ENCODE data around the gene ZSCAN2.
"Not testable (repeated sequence)": the region's sequence is repeated elsewhere in the genome, so short reads cannot be mapped to it uniquely, and the experiment has no call there.

The ZSCAN2 gene

GRCh38 chr15:84600687-84601554 lies at the start of gene ZSCAN2:
TSS of gene ZSCAN2 (plus strand) at chr15:84601009. CDS start at chr15:84603928, 2,919 bp downstream.
- peak; percentile 57 to 90 for DNase-seq

DNA sequence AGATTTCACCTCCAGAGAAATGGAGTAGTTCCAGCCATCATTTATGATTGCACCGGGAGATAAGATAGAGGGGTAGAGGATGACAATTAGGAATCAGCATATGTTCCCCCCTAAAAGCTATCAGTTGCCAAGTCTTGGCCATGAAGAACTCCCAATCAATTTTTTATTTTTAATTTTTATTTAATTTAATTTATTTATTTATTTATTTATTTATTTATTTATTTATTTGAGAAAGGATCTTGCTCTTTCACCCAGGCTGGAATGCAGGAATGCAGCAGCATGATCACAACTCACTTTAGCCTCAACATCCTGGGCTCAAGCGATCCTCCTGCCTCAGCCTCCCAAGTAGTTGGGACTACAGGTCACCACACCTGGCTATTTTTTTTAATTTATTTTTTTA lies 49.2 kb upstream of the ZSCAN2 start:
- not testable (repeated sequence) for DNase-seq

- no peak for DNase-seq
These were observed 47.9 kb upstream of the ZSCAN2 start for GRCh38 chr15:84552896-84553295.

DNA sequence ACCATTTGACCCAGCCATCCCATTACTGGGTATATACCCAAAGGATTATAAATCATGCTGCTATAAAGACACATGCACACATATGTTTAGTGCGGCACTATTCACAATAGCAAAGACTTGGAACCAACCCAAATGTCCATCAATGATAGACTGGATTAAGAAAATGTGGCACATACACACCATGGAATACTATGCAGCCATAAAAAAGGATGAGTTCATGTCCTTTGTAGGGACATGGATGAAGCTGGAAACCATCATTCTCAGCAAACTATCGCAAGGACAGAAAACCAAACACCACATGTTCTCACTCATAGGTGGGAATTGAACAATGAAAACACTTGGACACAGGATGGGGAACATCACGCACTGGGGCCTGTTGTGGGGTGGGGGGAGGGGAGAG lies 44.1 kb upstream of the ZSCAN2 start:
- DNase-seq: not testable (repeated sequence)

GRCh38 chr15:84568021-84568420 lies 32.8 kb upstream of the ZSCAN2 start:
- not testable (repeated sequence) for DNase-seq

DNA sequence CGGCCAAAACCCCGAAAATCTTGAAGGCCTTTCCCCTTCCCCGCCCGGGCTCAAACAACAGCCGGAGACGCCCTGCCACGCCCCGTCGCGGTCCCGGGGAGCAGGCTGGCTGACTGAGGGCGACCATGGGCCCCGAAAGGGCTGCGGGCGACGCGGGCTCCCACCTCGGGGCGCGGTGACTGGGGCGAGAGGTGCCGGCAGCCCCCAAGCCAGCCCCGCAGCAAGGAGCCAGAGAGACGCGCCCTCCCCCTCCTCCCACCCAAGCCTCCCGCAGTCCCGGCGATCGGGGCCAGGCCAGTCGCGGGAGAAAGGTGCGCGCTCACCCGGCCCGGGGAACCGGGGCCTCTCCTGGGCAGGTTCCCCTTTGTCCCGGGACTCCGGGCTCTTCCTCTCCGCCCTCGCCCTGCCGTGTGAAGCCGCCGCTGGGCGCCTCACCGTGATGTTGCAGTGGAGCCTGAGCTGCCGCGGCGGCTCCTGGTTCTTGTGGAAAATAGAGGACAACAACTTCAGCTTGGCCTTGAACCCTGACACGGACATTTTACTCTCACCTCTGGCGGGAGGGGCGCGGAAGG lies 30.6 kb upstream of the ZSCAN2 start:
- no peak for DNase-seq

DNA sequence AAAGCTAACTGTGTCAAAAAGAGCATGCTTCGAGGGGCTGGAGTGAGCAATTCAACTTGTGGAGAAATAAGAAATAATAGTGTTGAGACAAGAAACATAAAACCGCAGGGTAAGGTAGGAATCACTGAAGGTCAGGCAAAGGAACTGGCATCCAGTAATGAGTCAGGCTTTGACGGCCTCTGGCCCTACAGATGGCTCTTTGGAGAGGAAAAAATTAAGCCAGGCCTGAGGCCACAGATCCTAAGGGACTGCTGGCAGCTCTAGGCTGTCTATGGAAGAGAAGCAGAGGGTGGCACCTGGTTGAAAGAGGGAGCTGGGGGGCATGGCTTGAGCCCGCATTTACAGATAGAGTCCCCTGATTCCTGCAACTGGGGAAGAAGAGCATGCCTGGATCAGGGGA lies 28.6 kb upstream of the ZSCAN2 start:
- no peak for DNase-seq

DNA sequence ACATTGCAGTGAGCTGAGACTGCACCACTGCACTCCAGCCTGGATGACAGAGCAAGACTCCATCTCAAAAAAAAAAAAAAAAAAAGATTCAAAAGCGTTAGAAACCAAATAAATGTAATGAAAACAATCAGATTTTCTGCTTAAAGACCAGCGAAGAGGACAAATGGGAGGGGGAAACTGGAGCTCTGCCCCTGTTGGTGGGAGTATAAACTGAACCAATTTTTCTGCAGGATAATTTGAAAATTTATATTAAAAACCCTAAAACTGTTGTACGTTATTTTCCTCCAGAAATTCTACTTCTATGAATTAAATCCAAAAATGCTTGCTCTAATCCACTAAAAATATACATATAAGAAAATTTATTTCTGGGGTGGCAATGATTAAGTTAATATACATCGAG lies 25.3 kb upstream of the ZSCAN2 start:
- no peak for DNase-seq

DNA sequence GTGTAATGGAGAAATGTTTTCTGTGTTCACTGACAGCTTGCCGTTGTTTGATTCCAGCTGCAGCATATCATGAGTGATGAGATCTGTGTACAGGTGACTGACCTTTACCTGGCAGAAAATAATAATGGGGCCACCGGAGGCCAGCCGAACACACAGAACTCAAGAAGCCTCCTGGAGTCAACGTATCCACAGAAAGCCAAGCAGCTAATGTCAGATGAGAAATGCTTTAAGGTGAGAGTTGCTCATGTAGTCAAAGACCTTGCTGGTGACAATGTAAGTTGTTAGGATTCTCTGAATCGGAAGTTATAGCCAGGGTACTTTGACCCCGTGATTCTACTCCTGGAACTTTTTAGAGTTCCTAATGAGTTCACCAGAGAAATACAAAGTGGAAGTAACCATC lies 22.9 kb upstream of the ZSCAN2 start:
- not testable (repeated sequence) for DNase-seq

DNA sequence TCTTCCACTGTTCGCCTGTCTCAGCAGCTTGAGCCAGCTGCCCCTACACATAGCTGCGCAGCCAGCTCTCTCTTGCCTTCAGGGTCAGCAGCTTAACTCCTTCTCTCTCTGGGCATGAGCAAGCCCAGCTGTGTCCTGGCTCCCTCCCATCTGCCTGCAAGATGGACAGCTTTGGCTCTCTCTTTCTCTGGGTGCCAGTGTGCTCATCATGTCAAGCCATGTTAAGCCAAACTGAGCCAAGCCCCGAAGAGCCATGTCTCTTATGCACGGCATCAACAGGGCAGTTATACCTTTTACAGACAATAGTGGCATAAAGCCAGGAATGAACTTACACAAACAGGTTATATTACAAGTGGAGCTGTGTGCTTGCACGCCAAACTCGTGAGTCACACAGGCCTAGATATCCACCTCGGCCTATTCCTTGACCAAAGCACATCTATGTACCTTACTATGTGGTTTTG lies 21.5 kb upstream of the ZSCAN2 start:
- DNase-seq: not testable (repeated sequence)

DNA sequence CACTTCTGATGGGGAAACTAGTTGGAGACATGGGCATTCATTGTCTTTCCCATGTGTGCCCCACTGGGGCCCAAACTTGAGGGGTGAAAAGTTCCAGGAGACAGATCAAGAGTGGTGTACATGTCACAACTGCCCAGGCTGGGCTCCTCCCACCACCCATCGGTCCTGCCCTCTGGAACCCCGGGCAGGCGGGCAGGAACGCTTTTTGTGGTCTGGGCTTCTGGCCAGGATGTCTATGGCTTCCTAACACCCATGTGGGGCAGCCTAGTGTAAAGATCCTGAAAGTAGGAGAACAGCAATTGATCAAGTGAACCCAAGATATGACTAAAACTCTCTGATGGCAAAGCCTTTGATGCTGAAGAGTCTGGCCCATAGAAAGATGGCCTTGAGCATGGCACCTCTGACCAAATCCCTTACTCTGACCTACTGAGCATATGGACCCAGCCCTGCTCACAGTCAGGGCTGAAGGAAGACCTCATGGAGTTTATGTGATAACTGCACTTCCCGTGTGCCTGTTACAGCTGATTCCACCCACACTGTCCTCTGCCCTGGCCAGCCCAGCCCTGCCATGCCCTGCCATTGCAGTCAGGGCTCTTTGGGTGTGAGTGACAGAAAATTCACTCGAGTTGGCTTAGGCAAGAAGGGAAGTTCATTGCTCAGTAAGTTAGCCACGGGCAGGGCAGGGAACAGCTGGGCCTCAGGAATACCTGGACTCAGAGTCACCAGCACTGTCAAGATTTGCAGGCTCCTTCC lies 19.0 kb upstream of the ZSCAN2 start:
- DNase-seq: not testable (repeated sequence)

DNA sequence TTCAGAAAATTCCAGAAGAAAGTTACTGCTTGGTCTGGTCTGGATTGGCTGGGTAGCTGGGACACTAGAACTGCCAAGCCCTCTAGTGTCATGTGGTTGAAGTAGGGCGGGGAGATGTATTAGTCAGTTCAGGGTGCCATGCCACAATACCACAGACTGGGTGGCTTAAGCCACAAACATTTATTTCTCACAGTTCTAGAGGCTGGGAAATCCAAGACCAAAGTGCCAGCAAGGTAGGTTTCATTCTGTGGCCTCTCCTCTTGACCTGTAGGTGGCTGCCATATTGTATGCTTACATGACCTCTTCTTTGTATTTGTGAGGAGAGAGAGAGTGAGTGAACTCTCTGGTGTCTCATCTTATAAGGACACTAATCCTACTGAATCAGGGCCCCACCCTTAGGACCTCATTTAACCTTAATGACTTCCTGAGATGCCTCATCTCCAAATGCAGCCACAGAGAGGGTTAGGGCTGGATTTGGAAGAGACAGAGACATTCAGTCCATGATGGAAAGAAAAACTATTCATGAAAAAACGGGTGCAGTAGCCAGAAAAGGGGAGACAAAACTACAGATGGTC lies 18.1 kb upstream of the ZSCAN2 start:
- no peak for DNase-seq

- DNase-seq: peak in 1 of 2 experiments; percentile 67
These were observed 16.9 kb upstream of the ZSCAN2 start for GRCh38 chr15:84583921-84584320.

DNA sequence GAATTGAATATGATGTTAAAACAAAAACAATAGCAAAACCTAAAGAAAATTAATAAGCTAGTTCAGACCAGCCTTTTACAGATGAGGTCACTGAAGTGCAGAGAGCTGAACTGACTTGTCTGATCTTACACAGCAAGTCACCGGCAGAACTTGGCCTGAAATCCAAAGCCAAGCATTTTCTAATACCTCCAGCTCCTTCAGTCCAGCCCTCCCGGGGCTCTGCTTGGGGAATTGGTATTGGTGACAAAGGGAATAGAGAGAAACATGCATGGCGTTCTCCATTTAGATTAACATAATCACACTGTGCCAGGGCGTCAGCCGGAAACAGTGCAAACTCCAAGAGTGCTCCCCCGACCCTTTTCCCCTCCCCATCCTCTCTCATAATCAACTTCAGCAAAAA lies 14.1 kb upstream of the ZSCAN2 start:
- no peak for DNase-seq

- DNase-seq: peak in 1 of 2 experiments; percentile 24
These were observed 12.5 kb upstream of the ZSCAN2 start for GRCh38 chr15:84588053-84588874.

DNA sequence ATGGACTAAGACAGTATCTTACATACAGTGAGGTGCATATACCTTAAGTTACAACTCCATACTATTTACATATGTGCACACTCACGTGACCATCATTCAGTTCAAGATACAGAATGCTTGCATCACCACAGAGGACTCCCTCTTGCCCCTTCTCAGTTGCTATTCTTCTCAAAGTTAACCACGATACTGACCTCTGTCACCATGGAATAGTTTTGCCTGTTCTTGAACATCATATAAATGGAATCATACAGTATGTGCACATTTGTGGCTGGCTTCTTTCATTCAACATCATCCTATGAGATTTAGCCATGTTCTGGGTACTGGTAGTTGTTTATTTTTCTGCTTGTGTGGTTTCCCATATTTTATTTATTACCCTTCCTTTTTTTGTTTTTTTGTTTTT lies 10.4 kb upstream of the ZSCAN2 start:
- DNase-seq: no peak

GRCh38 chr15:84591815-84592214 lies 9.0 kb upstream of the ZSCAN2 start:
- DNase-seq: no peak

DNA sequence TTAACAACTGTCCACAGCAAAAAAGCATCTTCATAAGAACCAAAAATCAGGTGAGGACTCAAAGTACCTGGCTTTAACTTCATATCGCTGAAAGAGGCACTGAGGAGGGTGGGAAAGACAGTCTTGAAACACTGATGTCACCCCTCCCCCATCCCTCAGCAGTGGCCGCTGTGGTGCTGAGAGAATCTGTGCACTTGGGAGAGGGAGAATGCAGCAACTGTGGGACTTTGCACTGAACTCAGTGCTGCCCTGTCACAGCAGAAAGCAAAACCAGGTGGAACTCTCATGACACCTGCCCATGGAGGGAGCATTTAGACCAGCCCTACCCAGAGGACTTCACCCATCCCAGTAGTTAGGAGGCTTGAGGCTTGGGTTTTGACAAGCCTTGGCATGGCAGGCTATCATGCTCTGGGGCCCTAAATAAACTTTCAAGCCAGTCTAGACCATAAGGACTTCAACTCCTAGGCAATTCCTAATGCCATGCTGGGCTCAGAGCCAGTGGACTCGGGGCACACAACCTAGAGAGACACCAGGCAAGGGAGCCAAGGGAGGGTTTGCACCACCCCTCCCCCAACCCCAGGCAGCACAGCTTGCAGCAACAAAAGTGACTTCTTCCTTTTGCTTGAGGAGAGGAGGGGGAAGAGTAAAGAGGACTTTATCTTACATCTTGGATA lies 6.1 kb upstream of the ZSCAN2 start:
- DNase-seq: no peak

GRCh38 chr15:84595660-84596059 lies 5.1 kb upstream of the ZSCAN2 start:
- no peak for DNase-seq

DNA sequence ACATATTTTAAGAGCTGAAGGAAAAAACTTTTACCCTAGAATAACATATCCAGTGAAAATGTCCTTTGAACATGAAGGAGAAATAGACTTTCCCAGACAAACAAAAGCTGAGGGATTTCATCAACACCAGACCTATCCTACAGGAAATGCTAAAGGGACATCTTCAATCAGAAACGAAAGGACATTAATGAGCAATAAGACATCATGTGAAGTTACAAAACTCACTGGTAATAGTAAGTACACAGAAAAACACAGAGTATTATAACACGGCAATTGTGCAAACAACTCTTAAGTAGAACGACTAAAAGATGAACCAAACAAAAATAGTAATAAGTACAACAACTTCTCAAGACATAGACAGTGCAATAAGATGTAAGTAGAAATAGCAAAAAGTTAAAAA lies 3.5 kb upstream of the ZSCAN2 start:
- no peak for DNase-seq

- DNase-seq: no peak
These were observed 2.6 kb upstream of the ZSCAN2 start for GRCh38 chr15:84598250-84598649.

- no peak for DNase-seq
These were observed 1.8 kb upstream of the ZSCAN2 start for GRCh38 chr15:84598993-84599392.
